Hematopoietic multipotent progenitor cell treated with erythropoietin and hydrocortisone succinate and interleukin-3 and kit ligand, for 15 days (in vitro differentiated cells): ENCODE measurements around the gene FBXO21.
"Not testable (repeated sequence)": the region's sequence is repeated elsewhere in the genome, so short reads cannot be mapped to it uniquely, and the experiment has no call there.

Experiments used
- DNase-seq: peaks from one replicate; pipeline ENCODE4 v3.0.0-alpha.2; 2015; ENCODE audit warnings: low spot score

Gene FBXO21

GRCh38 chr12:117199956-117200744 is 9.9 kb upstream of the FBXO21 start:
- DNase-seq: not testable (repeated sequence)

DNA sequence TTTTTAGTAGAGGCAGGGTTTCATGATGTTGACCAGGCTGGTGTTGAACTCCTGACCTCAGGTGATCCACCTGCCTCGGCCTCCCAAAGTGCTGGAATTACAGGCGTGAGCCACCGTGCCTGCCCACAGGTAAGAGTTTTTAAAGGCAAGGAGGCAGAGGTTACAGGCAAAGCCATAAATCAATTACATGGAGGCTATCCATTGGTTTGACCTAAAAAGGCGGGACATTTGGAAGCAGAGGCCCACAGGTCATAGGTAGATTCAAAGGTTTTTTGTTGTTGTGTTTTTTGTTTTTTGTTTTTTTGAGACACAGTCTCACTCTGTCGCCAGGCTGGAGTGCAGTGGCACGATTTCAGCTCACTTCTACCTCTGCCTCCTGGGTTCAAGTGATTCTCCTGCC is 6.1 kb upstream of the FBXO21 start:
- not testable (repeated sequence) for DNase-seq

- not testable (repeated sequence) for DNase-seq
Observed at GRCh38 chr12:117195027-117195426, 4.8 kb upstream of the FBXO21 start.

DNA sequence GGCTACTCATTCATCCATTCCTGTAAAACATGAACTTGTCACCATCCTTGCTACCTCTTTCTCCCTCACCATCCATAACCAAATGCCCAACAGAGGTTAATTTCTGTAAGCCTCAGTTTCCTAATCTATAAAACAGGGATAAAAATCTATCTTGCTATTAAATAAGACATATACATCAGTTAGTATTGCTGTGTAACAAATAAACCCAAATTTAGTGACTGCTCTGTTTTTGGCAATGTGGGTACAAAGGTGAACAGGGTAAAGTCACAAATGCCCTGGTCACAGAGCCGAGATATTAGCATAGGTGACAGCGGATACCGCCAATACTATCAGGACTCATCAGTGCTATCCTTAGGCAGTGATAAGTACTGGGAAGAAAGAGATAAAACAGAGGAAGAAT is 3.6 kb upstream of the FBXO21 start:
- DNase-seq: no peak

GRCh38 chr12:117192581-117192980 is 2.3 kb upstream of the FBXO21 start:
- DNase-seq: not testable (repeated sequence)

DNA sequence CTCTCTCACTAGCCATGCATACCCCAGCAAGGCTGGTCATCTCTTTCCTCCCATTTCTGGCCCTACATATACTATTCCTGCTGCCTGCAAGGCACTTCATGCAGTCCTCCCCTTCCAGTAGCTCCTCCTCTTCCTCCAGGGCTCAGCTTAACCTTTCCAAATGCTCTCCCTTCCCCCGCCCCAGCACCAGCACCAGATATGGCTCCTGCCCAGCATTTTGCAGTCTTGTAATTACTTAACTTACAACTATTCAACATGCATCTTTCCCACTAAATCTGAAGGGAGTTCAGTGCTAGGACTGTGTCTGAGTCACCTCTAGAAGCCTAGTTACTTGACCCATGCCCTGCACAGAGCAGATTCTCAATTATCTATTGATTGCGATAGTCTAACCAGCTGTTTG is 1.8 kb upstream of the FBXO21 start:
- DNase-seq: no peak

GRCh38 chr12:117189725-117190209 is 503 bp downstream of the FBXO21 start:
- DNase-seq: no peak

- no peak for DNase-seq
Observed at GRCh38 chr12:117188961-117189724, 1.1 kb downstream of the FBXO21 start.

DNA sequence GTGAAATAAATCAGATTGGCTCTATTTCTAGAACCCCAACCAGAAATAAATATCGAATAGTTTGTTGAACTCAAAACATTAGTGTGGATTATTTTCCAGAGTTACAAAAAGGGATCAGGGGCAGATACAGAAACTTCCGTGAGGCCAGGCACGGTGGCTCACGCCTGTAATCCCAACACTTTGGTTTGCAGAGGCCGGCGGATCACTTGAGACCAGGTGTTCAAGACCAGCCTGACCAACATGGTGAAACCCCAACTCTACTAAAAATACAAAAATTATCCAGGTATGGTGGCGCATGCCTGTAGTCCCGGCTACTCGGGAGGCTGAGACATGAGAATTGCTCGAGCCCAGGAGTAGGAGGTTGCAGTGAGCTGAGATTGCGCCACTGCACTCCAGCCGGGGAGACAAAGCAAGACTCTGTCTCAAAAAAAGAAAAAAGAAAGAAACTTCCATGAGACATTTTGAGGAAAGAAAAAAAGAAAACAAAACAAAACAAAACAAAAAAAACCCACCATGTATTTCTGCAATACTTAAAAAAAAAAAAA is 2.1 kb downstream of the FBXO21 start:
- DNase-seq: no peak

DNA sequence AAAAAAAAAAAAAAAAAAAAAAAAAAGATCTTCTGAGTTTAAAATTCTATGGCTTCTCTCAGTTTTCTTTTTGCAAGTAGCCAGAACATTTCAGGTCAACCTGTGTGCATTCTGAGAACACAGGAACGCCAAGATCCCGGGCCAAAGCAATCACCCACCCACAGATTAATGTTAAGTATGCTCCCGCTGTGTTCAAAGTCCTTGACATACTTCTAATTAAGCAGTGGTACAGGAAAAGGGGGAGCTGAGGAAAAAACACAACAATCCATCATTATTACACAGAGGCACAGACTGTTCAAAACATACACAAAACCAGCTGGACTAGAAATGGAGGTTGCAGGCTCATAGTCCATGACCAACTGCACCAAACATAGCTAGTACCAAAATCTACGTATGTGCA is 2.8 kb downstream of the FBXO21 start:
- no peak for DNase-seq

GRCh38 chr12:117182866-117183265 is 7.4 kb downstream of the FBXO21 start:
- DNase-seq: no peak

- not testable (repeated sequence) for DNase-seq
Observed at GRCh38 chr12:117181468-117181843, 8.8 kb downstream of the FBXO21 start.

- DNase-seq: no peak
Observed at GRCh38 chr12:117180758-117181467, 9.4 kb downstream of the FBXO21 start.

DNA sequence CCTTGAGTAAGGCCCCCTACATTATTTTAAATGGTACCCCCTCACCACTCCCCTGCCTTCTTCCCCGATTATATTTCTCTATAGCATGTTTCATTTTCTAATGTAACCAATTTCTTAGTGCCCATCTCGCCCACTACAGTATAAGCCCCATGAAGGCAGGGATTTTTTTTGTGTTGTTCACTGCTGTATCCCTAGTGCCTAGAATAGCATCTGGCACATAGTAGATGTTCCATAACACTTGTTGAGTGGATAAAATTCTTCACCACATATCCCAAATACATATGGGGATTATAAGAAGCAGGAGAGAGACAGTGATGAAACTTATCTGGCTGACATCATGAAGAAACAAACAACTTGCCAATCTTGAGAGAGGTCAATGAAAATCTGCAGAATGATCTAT is 11.5 kb downstream of the FBXO21 start:
- no peak for DNase-seq

GRCh38 chr12:117178301-117178700 is 12.0 kb downstream of the FBXO21 start:
- no peak for DNase-seq

GRCh38 chr12:117172168-117172567 is 18.1 kb downstream of the FBXO21 start:
- DNase-seq: no peak

GRCh38 chr12:117171499-117172162 is 18.6 kb downstream of the FBXO21 start:
- DNase-seq: no peak

- DNase-seq: no peak
Observed at GRCh38 chr12:117169548-117169947, 20.7 kb downstream of the FBXO21 start.

DNA sequence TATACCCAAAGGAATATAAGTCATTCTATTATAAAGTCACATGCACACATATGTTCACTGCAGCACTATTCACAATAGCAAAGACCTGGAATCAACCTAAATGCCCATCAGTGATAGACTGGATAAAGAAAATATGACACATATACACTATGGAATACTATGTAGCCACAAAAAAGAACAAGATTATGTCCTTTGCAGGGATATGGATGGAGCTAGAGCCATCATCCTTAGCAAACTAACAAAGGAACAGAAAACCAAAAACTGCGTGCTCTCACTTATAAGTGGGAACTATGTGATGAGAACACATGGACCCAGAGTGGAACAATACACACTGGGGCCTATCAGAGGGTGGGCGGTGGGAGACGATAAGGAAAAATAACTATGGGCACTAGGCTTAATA is 21.3 kb downstream of the FBXO21 start:
- DNase-seq: no peak

DNA sequence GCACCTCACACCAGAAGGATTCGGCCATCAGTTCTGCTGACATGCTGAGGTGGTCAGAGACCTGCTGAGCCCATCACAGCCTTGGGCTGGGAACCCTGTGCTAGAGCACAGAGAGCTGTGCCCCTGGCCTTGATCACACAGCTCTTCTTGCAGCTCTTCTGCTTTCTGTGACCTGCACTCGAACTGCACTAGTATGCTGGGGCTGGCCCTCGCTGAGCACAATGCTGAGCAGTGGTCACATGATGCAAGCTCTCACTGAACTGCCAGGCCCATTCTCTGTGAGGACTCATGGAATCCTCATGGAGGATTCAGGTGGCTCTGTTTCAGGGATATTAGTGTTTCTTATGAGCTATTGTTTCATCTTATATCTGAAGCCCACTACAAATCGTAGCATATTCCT is 22.5 kb downstream of the FBXO21 start:
- DNase-seq: no peak

DNA sequence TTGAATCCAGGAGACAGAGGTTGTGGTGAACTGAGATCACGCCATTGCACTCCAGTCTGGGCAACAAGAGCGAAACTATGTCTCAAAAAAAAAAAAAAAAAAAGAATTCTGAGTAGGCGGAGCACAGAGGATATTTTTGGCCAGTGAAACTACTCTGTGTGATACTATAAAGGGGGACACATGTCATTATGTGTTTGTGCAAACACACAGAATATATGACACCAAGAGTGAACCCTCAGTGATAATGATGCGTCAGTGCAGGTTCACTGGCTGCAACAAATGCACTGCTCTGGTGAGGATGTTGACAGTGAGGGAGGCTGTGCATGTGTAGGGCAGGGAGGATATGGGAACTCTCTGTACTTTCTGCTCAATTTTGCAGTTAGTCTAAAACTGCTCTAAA is 24.2 kb downstream of the FBXO21 start:
- no peak for DNase-seq

DNA sequence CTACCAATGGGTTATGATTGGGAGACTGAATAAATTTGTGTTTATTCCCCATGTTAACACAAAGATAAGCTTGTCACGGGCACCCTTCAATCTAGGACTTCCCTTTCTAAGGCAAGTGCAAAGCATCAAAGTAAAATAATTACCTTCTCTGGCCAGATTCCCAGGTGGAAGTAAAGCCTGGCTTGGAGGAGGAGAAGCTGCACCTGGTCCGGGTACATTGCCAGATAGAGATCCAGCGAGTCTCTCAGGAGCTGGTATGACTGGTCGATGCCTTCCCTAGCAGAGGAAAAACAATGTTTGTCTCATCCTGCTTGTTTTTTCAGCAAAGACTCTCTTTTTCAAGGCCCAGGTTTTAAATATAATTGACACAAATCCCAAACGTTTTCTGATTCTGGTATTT is 24.9 kb downstream of the FBXO21 start:
- no peak for DNase-seq
